ENCODE results near the gene TMEM178A. TPM values are rescaled to one million over a fixed set of nuclear protein-coding genes. Genes with fewer than 3 reads are reported as not detected.

The TMEM178A gene
- total RNA-seq, 2 experiments from 2014 or later, result 0.22 to 0.53 TPM

DNA sequence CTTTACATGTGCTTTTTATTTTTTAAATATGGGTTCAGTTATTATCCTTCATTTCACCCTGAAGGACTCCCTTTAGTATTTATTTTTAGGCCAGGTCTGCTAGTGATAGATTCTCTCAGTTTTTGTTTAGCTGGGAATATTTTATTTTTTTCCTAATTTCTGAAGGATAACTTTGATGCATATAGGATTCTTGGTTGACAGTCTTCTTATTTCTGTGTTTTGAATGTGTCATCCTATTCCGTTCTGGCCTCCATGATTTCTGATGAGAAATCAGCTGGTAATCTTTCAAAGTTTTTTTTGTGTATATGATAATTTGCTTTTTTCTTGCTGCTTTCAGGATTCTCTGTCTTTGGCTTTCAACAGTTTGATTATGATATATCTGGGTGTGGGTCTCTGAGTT lies 35.4 kb downstream of the TMEM178A start:
- TF ChIP-seq, protein P1, sequence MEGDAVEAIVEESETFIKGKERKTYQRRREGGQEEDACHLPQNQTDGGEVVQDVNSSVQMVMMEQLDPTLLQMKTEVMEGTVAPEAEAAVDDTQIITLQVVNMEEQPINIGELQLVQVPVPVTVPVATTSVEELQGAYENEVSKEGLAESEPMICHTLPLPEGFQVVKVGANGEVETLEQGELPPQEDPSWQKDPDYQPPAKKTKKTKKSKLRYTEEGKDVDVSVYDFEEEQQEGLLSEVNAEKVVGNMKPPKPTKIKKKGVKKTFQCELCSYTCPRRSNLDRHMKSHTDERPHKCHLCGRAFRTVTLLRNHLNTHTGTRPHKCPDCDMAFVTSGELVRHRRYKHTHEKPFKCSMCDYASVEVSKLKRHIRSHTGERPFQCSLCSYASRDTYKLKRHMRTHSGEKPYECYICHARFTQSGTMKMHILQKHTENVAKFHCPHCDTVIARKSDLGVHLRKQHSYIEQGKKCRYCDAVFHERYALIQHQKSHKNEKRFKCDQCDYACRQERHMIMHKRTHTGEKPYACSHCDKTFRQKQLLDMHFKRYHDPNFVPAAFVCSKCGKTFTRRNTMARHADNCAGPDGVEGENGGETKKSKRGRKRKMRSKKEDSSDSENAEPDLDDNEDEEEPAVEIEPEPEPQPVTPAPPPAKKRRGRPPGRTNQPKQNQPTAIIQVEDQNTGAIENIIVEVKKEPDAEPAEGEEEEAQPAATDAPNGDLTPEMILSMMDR (IDR thresholded peaks at IDR 0.05), result no peak
- H3K4me3 ChIP-seq (ENCODE audit: low read length), result no peak overlapping the region
- H3K27ac ChIP-seq (ENCODE audit: low read depth in 1 of 2, low read length in 2 of 2), result no peak overlapping the region
- peaks cover 11% of the 10 kb centered on the region for H3K9me3 Mint-ChIP-seq
- no peaks in the 10 kb centered on the region for H3K36me3 ChIP-seq (ENCODE audit: insufficient read depth, low read length)
- H3K27ac Mint-ChIP-seq, result no peak overlapping the region
- ChIA-PET POLR2A (no interaction called here), CTCF (no interaction called here)
- H3K4me1 ChIP-seq (ENCODE audit: insufficient read depth, low read length), result no peaks in the 10 kb centered on the region
- no peak overlapping the region for H3K4me3 Mint-ChIP-seq
- no peaks in the 10 kb centered on the region for H3K27me3 ChIP-seq (ENCODE audit: control insufficient read depth in 1 of 2, insufficient read depth in 2 of 2, low read length in 2 of 2)
- ATAC-seq (ENCODE audit: poor library complexity) (no peak), DNase-seq (no peak)
- H3K36me3 Mint-ChIP-seq (ENCODE audit: low read depth), result peaks cover 4% of the 10 kb centered on the region
- peaks cover 0 to 20% of the 10 kb centered on the region in 2 experiments for H3K9me3 ChIP-seq (ENCODE audit: control insufficient read depth in 1 of 2, insufficient read depth in 1 of 2, low read length in 2 of 2)
- intact Hi-C loops (cut with DNase I, micrococcal nuclease), result no loop called here
- no peaks in the 10 kb centered on the region for H3K4me1 Mint-ChIP-seq (ENCODE audit: low read depth)
- H3K27me3 Mint-ChIP-seq, result no peaks in the 10 kb centered on the region

DNA sequence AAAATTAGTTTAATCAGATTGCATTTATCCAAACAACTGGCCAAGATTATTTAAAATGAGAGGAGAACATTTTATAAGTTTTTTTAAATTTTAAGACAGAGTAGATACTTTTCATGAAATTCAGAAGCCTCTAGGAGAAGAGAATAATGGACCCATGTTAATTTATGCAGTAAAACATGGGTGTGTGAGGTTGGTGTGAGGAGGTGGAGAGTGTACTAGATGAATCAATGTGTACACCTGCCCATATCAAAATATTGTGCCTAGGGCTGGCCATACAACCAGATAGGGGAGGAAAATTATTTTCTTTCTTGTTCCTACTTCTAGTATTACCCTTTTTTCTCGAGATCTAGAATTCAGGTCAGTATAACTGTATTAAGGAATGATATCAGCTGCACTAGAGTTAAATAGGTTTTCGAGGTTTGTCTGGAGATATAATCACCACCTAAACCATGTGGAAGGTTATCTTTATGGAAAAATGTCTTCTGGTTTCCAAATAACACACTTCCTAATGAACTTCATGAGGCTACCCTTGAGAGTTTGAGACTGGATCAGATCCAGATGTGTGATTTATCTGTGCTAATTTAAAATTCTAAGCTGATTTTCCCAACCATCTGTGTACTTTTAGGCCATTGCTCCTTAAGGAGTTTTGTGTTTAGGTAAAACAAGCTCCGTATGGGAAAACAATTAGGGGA lies 37.6 kb downstream of the TMEM178A start:
- ChIA-PET POLR2A (no interaction called here), CTCF (no interaction called here)
- TF ChIP-seq, protein P1 (IDR thresholded peaks at IDR 0.05), result no peak
- ATAC-seq (ENCODE audit: poor library complexity) (no peak), DNase-seq (no peak)
- H3K27ac ChIP-seq (ENCODE audit: low read depth in 1 of 2, low read length in 2 of 2), result no peak overlapping the region
- H3K4me1 ChIP-seq (ENCODE audit: insufficient read depth, low read length), result no peaks in the 10 kb centered on the region
- Mint-ChIP-seq H3K27me3 (peaks cover 5% of the 10 kb centered on the region), H3K9me3 (peaks cover 11% of the 10 kb centered on the region), H3K4me1 (ENCODE audit: low read depth) (no peaks in the 10 kb centered on the region), H3K27ac (no peak overlapping the region), H3K4me3 (no peak overlapping the region), H3K36me3 (ENCODE audit: low read depth) (peaks cover 4% of the 10 kb centered on the region)
- H3K4me3 ChIP-seq (ENCODE audit: low read length), result no peak overlapping the region
- no peaks in the 10 kb centered on the region for H3K36me3 ChIP-seq (ENCODE audit: insufficient read depth, low read length)
- intact Hi-C loops (cut with DNase I, micrococcal nuclease), result no loop called here
- peaks cover 0 to 20% of the 10 kb centered on the region in 2 experiments for H3K9me3 ChIP-seq (ENCODE audit: control insufficient read depth in 1 of 2, insufficient read depth in 1 of 2, low read length in 2 of 2)
- no peaks in the 10 kb centered on the region for H3K27me3 ChIP-seq (ENCODE audit: control insufficient read depth in 1 of 2, insufficient read depth in 2 of 2, low read length in 2 of 2)

DNA sequence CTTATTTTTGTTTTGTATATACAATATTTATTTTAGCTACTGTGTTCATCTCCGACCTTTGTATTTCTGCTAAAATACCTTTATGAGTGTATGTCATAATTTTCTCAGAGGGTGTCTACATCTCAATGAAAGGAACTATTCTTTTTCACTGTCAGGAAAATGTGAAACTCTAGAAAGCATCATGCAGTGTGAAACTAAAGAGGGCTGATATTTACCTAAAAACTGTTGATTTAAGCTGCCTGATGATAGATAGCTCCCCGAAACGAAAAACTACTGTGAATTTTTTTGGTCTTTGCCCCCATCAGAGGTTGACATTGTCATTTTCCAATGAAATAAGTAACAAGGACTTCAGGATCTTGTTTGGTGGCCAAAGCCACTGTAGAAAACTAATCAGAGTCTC lies 38.8 kb downstream of the TMEM178A start:
- no peak overlapping the region for H3K27ac Mint-ChIP-seq
- peaks cover 0 to 2% of the 10 kb centered on the region in 2 experiments for H3K27me3 ChIP-seq (ENCODE audit: control insufficient read depth in 1 of 2, insufficient read depth in 2 of 2, low read length in 2 of 2)
- no peak overlapping the region for H3K4me3 ChIP-seq (ENCODE audit: low read length)
- no peak for DNase-seq
- ChIA-PET CTCF (interaction anchor here (1.2 kb wide), 1 partner anchor 10 kb away, joined by 3 read pairs; no protein-coding TSS in a partner anchor), POLR2A (interaction anchor here (0.6 kb wide), 1 partner anchor 12 kb away, joined by 3 read pairs; no protein-coding TSS in a partner anchor)
- H3K4me1 ChIP-seq (ENCODE audit: insufficient read depth, low read length), result no peaks in the 10 kb centered on the region
- no peaks in the 10 kb centered on the region for H3K36me3 ChIP-seq (ENCODE audit: insufficient read depth, low read length)
- peaks cover 0 to 20% of the 10 kb centered on the region in 2 experiments for H3K9me3 ChIP-seq (ENCODE audit: control insufficient read depth in 1 of 2, insufficient read depth in 1 of 2, low read length in 2 of 2)
- no peaks in the 10 kb centered on the region for H3K4me1 Mint-ChIP-seq (ENCODE audit: low read depth)
- H3K36me3 Mint-ChIP-seq (ENCODE audit: low read depth), result peaks cover 4% of the 10 kb centered on the region
- peaks cover 11% of the 10 kb centered on the region for H3K9me3 Mint-ChIP-seq
- no peak for ATAC-seq (ENCODE audit: poor library complexity)
- TF ChIP-seq, protein P1 (IDR thresholded peaks at IDR 0.05), result no peak
- H3K27ac ChIP-seq (ENCODE audit: low read depth in 1 of 2, low read length in 2 of 2), result no peak overlapping the region
- H3K27me3 Mint-ChIP-seq, result peaks cover 5% of the 10 kb centered on the region
- intact Hi-C loops (cut with DNase I, micrococcal nuclease), result no loop called here
- H3K4me3 Mint-ChIP-seq, result no peak overlapping the region

Data from CD4-positive, alpha-beta T cell (primary cell).